Mesodermal cell (in vitro differentiated cells): ENCODE measurements around the gene SLIT3.
A peak's percentile ranks its signal among the peaks of the same experiment; 100 is the strongest.

ENCODE experiments used
- H3K27ac ChIP-seq: 2 replicates; pipeline ENCODE4 v1.7.0; 2013; ENCODE audit warnings: mild to moderate bottlenecking, low read depth, low read length, moderate library complexity; ENCODE audit not compliant: severe bottlenecking
- H3K36me3 ChIP-seq: 2 replicates; pipeline ENCODE4 v1.7.1; 2013; ENCODE audit warnings: mild to moderate bottlenecking, low read length, moderate library complexity; ENCODE audit not compliant: control insufficient read depth, insufficient read depth
- H3K4me1 ChIP-seq: one replicate; pipeline ENCODE4 v1.7.1; 2013; ENCODE audit warnings: mild to moderate bottlenecking, low read length; ENCODE audit not compliant: insufficient read depth, control insufficient read depth, poor library complexity, severe bottlenecking
- H3K4me3 ChIP-seq: 2 replicates; pipeline ENCODE4 v1.7.0; 2013; ENCODE audit warnings: low read length, control low read depth, mild to moderate bottlenecking; ENCODE audit not compliant: insufficient read depth, poor library complexity, severe bottlenecking; ENCODE audit errors: extremely low read depth
- H3K9me3 ChIP-seq: 2 replicates; pipeline ENCODE4 v1.7.1; 2013; ENCODE audit warnings: mild to moderate bottlenecking, low read length, moderate library complexity; ENCODE audit not compliant: control insufficient read depth
- WGBS, 2 experiments: methylation state at CpG; one replicate each; pipeline ENCODE4 v1.1.5; 2013; ENCODE audit warnings: missing lambda C conversion rate in 2 of 2; ENCODE audit not compliant: insufficient coverage in 2 of 2; 5-methylcytosine and 5-hydroxymethylcytosine counted together

The SLIT3 gene

GRCh38 chr5:168790002-168790635, 510.8 kb downstream of the SLIT3 start:
- WGBS, 2 experiments, result 92 to 95% methylated on average over 3 to 4 of the region's 5 CpGs
- Histone ChIP-seq H3K36me3 (no peaks in the 10 kb centered on the region), H3K27ac (peak overlapping the region; percentile 62), H3K9me3 (no peaks in the 10 kb centered on the region), H3K4me3 (no peak overlapping the region), H3K4me1 (peaks cover 54% of the 10 kb centered on the region)

GRCh38 chr5:168788786-168789185, 512.2 kb downstream of the SLIT3 start:
- H3K4me1 ChIP-seq, result peaks cover 47% of the 10 kb centered on the region

GRCh38 chr5:168788107-168788506, 512.8 kb downstream of the SLIT3 start:
- WGBS, 2 experiments, result 93 to 95% methylated on average over 3 of the region's 4 CpGs
- H3K36me3 ChIP-seq, result peaks cover 5% of the 10 kb centered on the region
- H3K4me3 ChIP-seq, result no peak overlapping the region
- H3K4me1 ChIP-seq, result peaks cover 40% of the 10 kb centered on the region
- no peak overlapping the region for H3K27ac ChIP-seq
- H3K9me3 ChIP-seq, result peaks cover 4% of the 10 kb centered on the region

More at GRCh38 chr5:168788786-168789185, 512.2 kb downstream of the SLIT3 start:
- whole genome bisulfite sequencing, 2 experiments, result no CpG with 5 or more reads among the region's 3 CpGs
- H3K27ac ChIP-seq, result no peak overlapping the region
- H3K4me3 ChIP-seq, result no peak overlapping the region
- H3K9me3 ChIP-seq, result no peaks in the 10 kb centered on the region
- no peaks in the 10 kb centered on the region for H3K36me3 ChIP-seq

GRCh38 chr5:168786147-168786546, 514.8 kb downstream of the SLIT3 start:
- peaks cover 7% of the 10 kb centered on the region for H3K9me3 ChIP-seq
- no peak overlapping the region for H3K4me3 ChIP-seq
- WGBS, 2 experiments, result 78% methylated on average over 2 of the region's 3 CpGs
- H3K27ac ChIP-seq, result peak overlapping the region; percentile 78
- peaks cover 9% of the 10 kb centered on the region for H3K36me3 ChIP-seq
- peaks cover 29% of the 10 kb centered on the region for H3K4me1 ChIP-seq

GRCh38 chr5:168784454-168784853, 516.5 kb downstream of the SLIT3 start:
- no peak overlapping the region for H3K27ac ChIP-seq
- peaks cover 12% of the 10 kb centered on the region for H3K36me3 ChIP-seq
- whole genome bisulfite sequencing, 2 experiments, result 94 to 100% methylated on average over 3 of the region's 4 CpGs
- peaks cover 7% of the 10 kb centered on the region for H3K9me3 ChIP-seq
- no peak overlapping the region for H3K4me3 ChIP-seq
- H3K4me1 ChIP-seq, result peaks cover 29% of the 10 kb centered on the region

DNA sequence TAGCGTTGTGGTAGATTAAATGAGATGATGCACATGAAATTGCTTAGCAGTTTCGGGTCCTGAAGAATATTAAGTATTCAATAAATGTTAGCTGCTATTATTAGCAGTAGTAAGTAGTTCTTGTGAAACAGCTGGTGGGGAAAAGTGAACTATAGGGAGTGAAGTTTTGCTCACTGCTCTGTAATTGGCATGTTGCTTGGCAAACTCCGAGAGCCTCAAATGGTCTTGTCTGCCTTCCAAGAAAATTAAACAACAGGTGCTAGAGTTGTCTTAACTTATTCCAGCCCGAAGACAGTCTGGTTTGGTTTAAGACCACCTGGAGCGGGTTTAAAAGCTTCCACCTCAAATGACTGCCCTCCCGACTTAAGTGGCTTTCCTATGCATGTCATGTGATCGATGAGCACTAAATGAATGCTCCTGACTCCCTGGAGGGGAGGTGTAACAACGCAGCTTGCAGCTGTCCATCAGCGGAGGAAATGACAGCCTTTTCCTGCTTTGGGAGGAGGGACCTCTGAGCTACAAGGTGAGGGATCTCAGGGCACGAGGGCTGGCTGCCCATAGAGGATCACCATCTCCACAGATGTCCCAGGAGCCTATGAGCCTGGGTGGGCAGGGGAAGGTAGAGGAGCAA, 518.9 kb downstream of the SLIT3 start:
- WGBS, 2 experiments, result 72 to 77% methylated on average over 8 of the region's 10 CpGs
- Histone ChIP-seq H3K36me3 (peaks cover 12% of the 10 kb centered on the region), H3K27ac (no peak overlapping the region), H3K4me1 (peaks cover 19% of the 10 kb centered on the region), H3K9me3 (peaks cover 7% of the 10 kb centered on the region), H3K4me3 (no peak overlapping the region)

DNA sequence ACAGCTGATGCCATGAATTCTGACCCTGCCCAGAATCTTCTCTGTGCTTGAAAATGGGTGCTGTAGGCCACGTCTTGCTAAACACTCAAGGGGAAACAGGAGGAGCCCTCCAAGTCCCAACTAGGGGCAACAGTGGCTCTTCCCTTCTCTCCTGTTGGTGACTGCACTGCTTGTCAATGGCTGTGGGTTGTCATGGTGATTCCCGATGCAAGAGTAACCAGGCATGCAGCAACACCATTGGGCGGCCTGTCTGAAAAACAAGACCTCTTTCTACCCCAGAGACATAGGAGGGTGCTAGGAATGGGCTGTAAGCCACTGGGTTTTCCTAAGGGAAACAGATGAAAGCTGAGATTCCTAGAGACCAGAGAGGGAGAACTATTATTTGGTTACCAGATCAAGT, 520.1 kb downstream of the SLIT3 start:
- H3K4me1 ChIP-seq, result peaks cover 8% of the 10 kb centered on the region
- H3K36me3 ChIP-seq, result peaks cover 12% of the 10 kb centered on the region
- H3K27ac ChIP-seq, result no peak overlapping the region
- H3K9me3 ChIP-seq, result peaks cover 7% of the 10 kb centered on the region
- 100% methylated on average over 1 of the region's 3 CpGs; no CpG with 5 or more reads in 1 of the 2 experiments for WGBS, 2 experiments
- H3K4me3 ChIP-seq, result no peak overlapping the region

- Histone ChIP-seq H3K4me1 (no peaks in the 10 kb centered on the region), H3K4me3 (no peak overlapping the region), H3K9me3 (peaks cover 7% of the 10 kb centered on the region), H3K27ac (no peak overlapping the region), H3K36me3 (peaks cover 12% of the 10 kb centered on the region)
- WGBS, 2 experiments, result 89 to 100% methylated on average over 1 of the region's 3 CpGs
Observed at GRCh38 chr5:168779333-168779732, 521.6 kb downstream of the SLIT3 start.

GRCh38 chr5:168778536-168778935, 522.4 kb downstream of the SLIT3 start:
- peaks cover 6% of the 10 kb centered on the region for H3K9me3 ChIP-seq
- H3K4me1 ChIP-seq, result no peaks in the 10 kb centered on the region
- no peak overlapping the region for H3K27ac ChIP-seq
- H3K4me3 ChIP-seq, result no peak overlapping the region
- H3K36me3 ChIP-seq, result peaks cover 11% of the 10 kb centered on the region
- 92 to 95% methylated on average over 10 of the region's 10 CpGs for WGBS, 2 experiments

DNA sequence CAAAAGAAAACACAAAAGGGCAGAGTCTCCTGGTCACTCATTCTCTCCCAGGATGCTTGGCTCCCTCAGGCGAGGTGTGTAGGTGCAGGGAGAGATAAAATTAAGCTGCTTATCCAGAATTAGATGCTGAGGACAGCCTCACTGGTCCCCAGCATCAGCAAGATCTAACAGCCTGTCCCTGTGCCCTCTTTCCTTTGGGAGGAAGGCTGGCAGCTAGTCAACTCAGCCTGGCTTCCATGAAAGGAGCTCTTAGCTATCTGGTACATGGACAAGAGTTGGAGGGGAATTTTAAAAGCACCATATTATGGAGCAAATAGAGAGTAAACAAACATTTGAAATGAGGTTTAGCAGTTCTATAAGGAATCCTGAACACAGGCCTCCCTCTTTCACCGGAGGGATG, 523.3 kb downstream of the SLIT3 start:
- Histone ChIP-seq H3K9me3 (peaks cover 3% of the 10 kb centered on the region), H3K36me3 (peaks cover 8% of the 10 kb centered on the region), H3K4me1 (no peaks in the 10 kb centered on the region), H3K27ac (no peak overlapping the region), H3K4me3 (no peak overlapping the region)
- 78 to 100% methylated on average over 1 to 2 of the region's 2 CpGs for WGBS, 2 experiments

DNA sequence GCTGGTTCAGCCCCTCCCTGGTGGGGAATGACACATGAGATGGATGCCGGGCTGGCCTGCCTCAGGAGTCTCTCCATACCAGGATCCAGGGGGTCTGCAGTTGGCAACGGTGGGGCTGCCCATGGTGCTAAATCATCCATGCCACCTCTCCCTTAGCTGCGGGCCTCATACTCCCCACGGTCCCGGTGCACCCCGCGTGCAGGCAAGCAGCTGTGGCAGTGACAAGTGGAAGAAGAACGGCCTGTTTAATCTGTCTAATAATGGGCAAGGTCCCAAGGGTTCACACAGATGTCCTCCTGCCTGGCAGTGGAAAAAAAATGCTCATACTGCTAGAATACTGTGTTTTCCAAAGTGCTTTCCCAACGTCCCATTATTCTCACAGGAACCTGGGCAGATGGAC, 524.9 kb downstream of the SLIT3 start:
- Histone ChIP-seq H3K36me3 (peaks cover 6% of the 10 kb centered on the region), H3K4me1 (no peaks in the 10 kb centered on the region), H3K27ac (no peak overlapping the region), H3K9me3 (no peaks in the 10 kb centered on the region), H3K4me3 (no peak overlapping the region)
- 87 to 94% methylated on average over 6 to 9 of the region's 9 CpGs for WGBS, 2 experiments
